GM12874 (cell line): ENCODE results near the gene FSD1L.

ENCODE experiments used
- CTCF ChIP-seq: IDR thresholded peaks from 2 replicates; pipeline ENCODE4 v1.5.1; 2011; ENCODE audit warnings: low read depth, mild to moderate bottlenecking, control low read depth, low read length, moderate library complexity; ENCODE audit not compliant: insufficient read depth

The FSD1L gene

GRCh38 chr9:105554042-105554441 is 106.2 kb downstream of the FSD1L start:
- TF ChIP-seq CTCF: no peak

DNA sequence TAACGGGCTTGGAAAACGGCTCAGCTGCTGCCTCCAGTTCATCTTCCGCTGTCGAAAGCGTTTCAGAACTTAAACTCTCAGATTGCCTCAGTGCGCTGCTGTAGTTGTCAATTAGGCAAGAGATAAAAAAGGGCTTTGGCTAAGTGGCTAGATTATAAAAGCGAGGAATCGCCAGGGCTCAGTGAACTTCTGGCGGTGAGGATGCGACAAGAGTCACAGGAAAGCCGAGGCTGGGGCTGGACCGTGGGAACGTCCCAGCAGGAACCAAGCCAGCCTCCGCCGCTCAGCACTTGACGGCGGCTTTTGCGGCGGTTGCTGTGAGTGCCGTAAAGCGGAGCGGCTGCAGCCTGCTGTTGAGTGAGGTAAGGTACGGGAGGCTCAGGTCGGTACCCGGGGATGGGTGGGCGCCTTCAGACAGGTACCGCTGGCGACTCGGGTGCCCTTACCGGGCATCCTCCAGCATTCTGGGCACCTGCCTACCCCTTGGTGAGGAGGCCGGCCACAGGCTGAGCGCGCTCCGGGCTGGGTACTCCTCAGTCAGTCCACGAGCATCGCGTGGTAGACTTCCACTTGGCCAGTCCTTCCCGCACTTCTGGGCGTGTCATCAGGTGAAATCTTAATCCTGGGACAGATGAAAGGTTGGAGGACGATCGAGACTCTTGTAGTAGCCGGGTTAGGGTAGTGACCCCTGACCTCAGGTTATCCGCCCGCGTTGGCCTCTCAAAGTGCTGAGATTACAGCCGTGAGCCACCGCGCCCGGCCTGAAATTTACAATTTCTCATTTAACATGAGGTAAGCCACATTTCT is 110.2 kb downstream of the FSD1L start, which contains the start of gene FKTN:
FKTN (plus strand) TSS at position 328 of the 807 bp plus-strand sequence. CDS start 16,902 bp downstream, outside the sequence.
- no peak for TF ChIP-seq CTCF

GRCh38 chr9:105572455-105572854 is 124.6 kb downstream of the FSD1L start:
- TF ChIP-seq CTCF: no peak

GRCh38 chr9:105593145-105593544 is 145.3 kb downstream of the FSD1L start:
- TF ChIP-seq CTCF: no peak
